Transverse colon (tissue), 4 donors: ENCODE measurements around the gene CXorf58.

Experiments used
- CTCF ChIP-seq, 5 experiments: fragments of 200-600 bp in 3 of 5; fragments of 450-650 bp in 2 of 5; sonication (generic) in 3 of 5; IDR thresholded peaks; 1 replicate in 2 of 5; 2 replicates in 3 of 5; pipeline ENCODE4 v1.5.1; 2016 to 2017; ENCODE audit warnings: antibody characterized with exemption in 5 of 5, inconsistent platforms in 3 of 5, mild to moderate bottlenecking in 2 of 5, moderate library complexity in 1 of 5
- EP300 ChIP-seq: sonication (generic); formaldehyde crosslinking; IDR thresholded peaks from one replicate; pipeline ENCODE4 v1.6.1; 2017; ENCODE audit warnings: antibody characterized with exemption, low read depth
- POLR2A ChIP-seq: fragments of 450-650 bp; IDR thresholded peaks from one replicate; pipeline ENCODE4 v1.6.1; 2016; ENCODE audit warnings: antibody characterized with exemption, mild to moderate bottlenecking, moderate library complexity
- POLR2AphosphoS5 ChIP-seq, 3 donors: sonication (generic); formaldehyde crosslinking; IDR thresholded peaks; one replicate each; pipeline ENCODE4 v1.6.1; 2016; ENCODE audit warnings: antibody characterized with exemption in 3 of 3

GRCh38 chrX:23939203-23939602, 31.4 kb downstream of the CXorf58 start:
- TF ChIP-seq EP300 (no peak), CTCF (IDR thresholded peaks at IDR 0.05) (no peak), POLR2A (no peak), POLR2AphosphoS5 (IDR thresholded peaks at IDR 0.05) (no peak)
